MCF 10A (cell line): ENCODE measurements around the gene ADGRG2. TPM values are rescaled to one million over a fixed set of nuclear protein-coding genes. Genes with fewer than 3 reads are reported as not detected.
A peak's percentile ranks its signal among the peaks of the same experiment; 100 is the strongest.

Source experiments
- BruUV-seq: library from RNA; stranded (reverse); fragments of 400-500 nt; replicated peaks from 2 replicates; lab custom pipeline; 2021; lab: Mats Ljungman, UMichigan
- CTCF ChIA-PET: fragments of 300-600 bp; sonication (Branson Sonifier 250); formaldehyde crosslinking; extraction: SDS; loops from one replicate; lab custom pipeline; 2021; ENCODE audit warnings: antibody characterized with exemption, inconsistent platforms; lab: Yijun Ruan, JAX
- POLR2A ChIA-PET: fragments of 300-600, 350-650 bp; sonication (Branson Sonifier 250); formaldehyde crosslinking; extraction: SDS; loops from one replicate; lab custom pipeline; 2020; ENCODE audit warnings: antibody characterized with exemption, inconsistent platforms; lab: Yijun Ruan, JAX
- DNase-seq: peaks from one replicate; pipeline ENCODE4 v3.0.0-alpha.2; 2018; ENCODE audit not compliant: unreplicated experiment
- H3K27ac Mint-ChIP-seq: one replicate; pipeline ENCODE4 v1.8.0; 2022; ENCODE audit warnings: mild to moderate bottlenecking, low read depth, mixed read lengths; ENCODE audit not compliant: unreplicated experiment
- H3K27me3 Mint-ChIP-seq: one replicate; pipeline ENCODE4 v1.8.0; 2022; ENCODE audit warnings: mixed read lengths; ENCODE audit not compliant: insufficient read depth, unreplicated experiment
- H3K36me3 Mint-ChIP-seq: one replicate; pipeline ENCODE4 v1.8.0; 2022; ENCODE audit warnings: mild to moderate bottlenecking, moderate library complexity, mixed read lengths; ENCODE audit not compliant: insufficient read depth, unreplicated experiment
- H3K4me1 Mint-ChIP-seq: one replicate; pipeline ENCODE4 v1.8.0; 2022; ENCODE audit warnings: mixed read lengths; ENCODE audit not compliant: insufficient read depth, unreplicated experiment
- H3K4me3 Mint-ChIP-seq: one replicate; pipeline ENCODE4 v1.8.0; 2022; ENCODE audit warnings: mild to moderate bottlenecking, moderate library complexity, mixed read lengths; ENCODE audit not compliant: unreplicated experiment
- H3K9me3 Mint-ChIP-seq: one replicate; pipeline ENCODE4 v1.8.0; 2022; ENCODE audit warnings: mixed read lengths; ENCODE audit not compliant: unreplicated experiment
- intact Hi-C: fragments of 100-400 bp; cut with micrococcal nuclease; formaldehyde crosslinking; loops from 2 replicates; pipeline ENCODE4 v1.14.1; 2022
- total RNA-seq: library from RNA; stranded (reverse); gene quantifications from 2 replicates; pipeline ENCODE4 v1.2.3, GENCODE V29; 2022
- TF ChIP-seq, protein P1 (sequence below): fragments of 200-600 bp; IDR thresholded peaks from one replicate; pipeline ENCODE4 v1.8.0; 2022; ENCODE audit warnings: antibody characterized with exemption, mild to moderate bottlenecking; ENCODE audit not compliant: unreplicated experiment

Gene ADGRG2
- total RNA-seq, 1 experiment from 2014 or later = 6.4 TPM

DNA sequence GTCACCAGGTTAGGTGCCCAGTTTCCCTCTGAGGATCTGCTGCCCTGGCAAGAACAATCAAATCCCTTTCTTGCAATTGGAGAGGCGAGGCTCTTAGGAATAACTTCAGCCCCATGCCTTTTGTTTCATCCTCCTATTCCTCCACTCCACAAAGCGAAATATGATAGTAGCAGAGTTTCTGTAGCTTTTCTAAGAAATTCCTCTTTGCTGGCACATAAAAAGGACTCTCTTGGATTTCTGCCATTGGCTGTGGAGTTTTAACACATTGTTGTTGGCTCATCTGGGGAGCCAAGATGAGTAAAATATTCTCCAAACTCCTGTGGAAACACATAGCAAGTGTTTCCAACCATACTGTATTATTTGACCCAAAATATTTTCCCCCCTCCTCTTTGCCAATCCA, 11.0 kb upstream of the ADGRG2 start:
- no peak for DNase-seq
- Mint-ChIP-seq H3K4me3 (no peak overlapping the region), H3K9me3 (peaks cover 7% of the 10 kb centered on the region), H3K27me3 (no peaks in the 10 kb centered on the region), H3K27ac (no peak overlapping the region), H3K36me3 (no peaks in the 10 kb centered on the region), H3K4me1 (peaks cover 8% of the 10 kb centered on the region)
- POLR2A ChIA-PET = no interaction called here
- BruUV-seq = no TSS peak
- intact Hi-C loops = no loop called here
- CTCF ChIA-PET = no interaction called here
- TF ChIP-seq, protein P1, sequence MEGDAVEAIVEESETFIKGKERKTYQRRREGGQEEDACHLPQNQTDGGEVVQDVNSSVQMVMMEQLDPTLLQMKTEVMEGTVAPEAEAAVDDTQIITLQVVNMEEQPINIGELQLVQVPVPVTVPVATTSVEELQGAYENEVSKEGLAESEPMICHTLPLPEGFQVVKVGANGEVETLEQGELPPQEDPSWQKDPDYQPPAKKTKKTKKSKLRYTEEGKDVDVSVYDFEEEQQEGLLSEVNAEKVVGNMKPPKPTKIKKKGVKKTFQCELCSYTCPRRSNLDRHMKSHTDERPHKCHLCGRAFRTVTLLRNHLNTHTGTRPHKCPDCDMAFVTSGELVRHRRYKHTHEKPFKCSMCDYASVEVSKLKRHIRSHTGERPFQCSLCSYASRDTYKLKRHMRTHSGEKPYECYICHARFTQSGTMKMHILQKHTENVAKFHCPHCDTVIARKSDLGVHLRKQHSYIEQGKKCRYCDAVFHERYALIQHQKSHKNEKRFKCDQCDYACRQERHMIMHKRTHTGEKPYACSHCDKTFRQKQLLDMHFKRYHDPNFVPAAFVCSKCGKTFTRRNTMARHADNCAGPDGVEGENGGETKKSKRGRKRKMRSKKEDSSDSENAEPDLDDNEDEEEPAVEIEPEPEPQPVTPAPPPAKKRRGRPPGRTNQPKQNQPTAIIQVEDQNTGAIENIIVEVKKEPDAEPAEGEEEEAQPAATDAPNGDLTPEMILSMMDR = no peak

DNA sequence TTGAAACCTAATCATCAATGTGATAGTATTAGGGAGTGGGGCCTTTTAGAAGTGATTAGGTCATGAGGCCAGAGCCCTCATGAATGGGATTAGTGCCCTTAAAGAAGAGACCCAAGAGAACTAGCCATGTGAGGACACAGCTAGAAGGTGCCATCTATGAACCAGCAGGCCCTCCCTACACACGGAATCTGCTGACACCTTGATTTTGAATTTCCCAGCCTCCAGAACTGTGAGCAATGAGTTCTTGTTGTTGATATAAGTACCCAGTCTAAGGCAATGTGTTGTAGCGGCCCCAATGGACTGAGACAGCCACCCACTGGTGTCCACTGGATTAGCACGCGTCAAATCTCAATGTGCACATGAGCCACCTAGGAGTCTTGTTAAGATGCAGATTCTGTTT, 8.4 kb upstream of the ADGRG2 start:
- H3K27me3 Mint-ChIP-seq = no peaks in the 10 kb centered on the region
- H3K36me3 Mint-ChIP-seq = no peaks in the 10 kb centered on the region
- intact Hi-C loops = no loop called here
- DNase-seq = no peak
- BruUV-seq = no TSS peak
- ChIA-PET POLR2A (no interaction called here), CTCF (no interaction called here)
- H3K4me1 Mint-ChIP-seq = peaks cover 19% of the 10 kb centered on the region
- no peak overlapping the region for H3K4me3 Mint-ChIP-seq
- H3K9me3 Mint-ChIP-seq = peaks cover 7% of the 10 kb centered on the region
- H3K27ac Mint-ChIP-seq = no peak overlapping the region
- TF ChIP-seq, protein P1 = no peak

DNA sequence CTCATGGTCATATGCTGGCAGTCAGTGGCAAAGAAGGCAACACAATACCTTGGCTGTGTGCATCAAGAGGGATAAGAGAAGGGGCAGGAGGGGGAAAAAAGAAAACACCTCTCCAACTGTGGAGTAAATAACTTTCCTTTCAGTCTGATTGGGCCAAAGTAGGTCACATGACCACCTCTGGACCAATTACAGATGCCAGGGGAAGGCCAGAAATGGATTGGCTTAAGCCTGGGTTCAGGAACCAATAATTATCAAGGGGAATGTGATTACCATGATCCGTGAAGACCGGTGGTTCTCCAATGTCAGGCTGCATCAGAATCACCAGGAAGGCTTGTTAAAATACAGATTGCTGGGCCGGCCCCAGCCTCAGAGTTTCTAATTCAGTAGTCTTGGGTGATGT, 7.4 kb upstream of the ADGRG2 start:
- H3K27me3 Mint-ChIP-seq = no peaks in the 10 kb centered on the region
- intact Hi-C loops = loop anchor here (10.0 kb wide), 1 partner anchor 95 kb away; no protein-coding TSS in a partner anchor
- H3K27ac Mint-ChIP-seq = no peak overlapping the region
- ChIA-PET CTCF (no interaction called here), POLR2A (no interaction called here)
- no peak overlapping the region for H3K4me3 Mint-ChIP-seq
- no peak for DNase-seq
- peaks cover 19% of the 10 kb centered on the region for H3K4me1 Mint-ChIP-seq
- TF ChIP-seq, protein P1 = no peak
- no TSS peak for BruUV-seq
- H3K36me3 Mint-ChIP-seq = no peaks in the 10 kb centered on the region
- H3K9me3 Mint-ChIP-seq = peaks cover 7% of the 10 kb centered on the region

DNA sequence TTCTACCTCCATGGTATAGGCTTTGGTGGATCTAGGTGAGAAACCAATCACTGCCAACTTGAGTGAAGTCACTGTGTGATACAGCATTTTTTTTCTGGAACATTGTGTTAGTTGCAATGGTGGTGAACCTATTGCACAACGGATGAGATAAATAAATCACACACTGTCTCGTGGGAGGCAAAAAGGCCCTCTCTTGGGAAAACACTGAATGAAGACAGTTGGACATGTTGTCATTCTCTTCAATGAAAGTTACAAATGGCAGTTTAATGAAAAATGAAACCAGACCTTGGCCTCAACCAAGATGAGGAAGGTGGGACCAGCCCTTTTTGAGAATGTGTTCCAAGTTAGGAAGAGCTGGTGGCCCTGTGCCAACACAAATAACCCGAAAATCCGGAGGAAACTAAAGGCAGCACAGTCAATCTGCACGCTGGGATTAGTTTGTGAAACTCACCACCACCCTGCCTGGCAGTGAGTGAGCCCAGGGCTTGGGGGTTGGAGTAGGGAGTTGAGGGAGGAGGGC, 5.4 kb upstream of the ADGRG2 start:
- H3K4me1 Mint-ChIP-seq = peaks cover 19% of the 10 kb centered on the region
- peak overlapping the region; percentile 16 for H3K4me3 Mint-ChIP-seq
- peaks cover 7% of the 10 kb centered on the region for H3K9me3 Mint-ChIP-seq
- TF ChIP-seq, protein P1 = no peak
- ChIA-PET CTCF (interaction anchor here (1.5 kb wide), 1 partner anchor 206 kb away, joined by 3 read pairs; no protein-coding TSS in a partner anchor), POLR2A (no interaction called here)
- BruUV-seq = no TSS peak
- H3K36me3 Mint-ChIP-seq = no peaks in the 10 kb centered on the region
- H3K27ac Mint-ChIP-seq = peak overlapping the region; percentile 80
- intact Hi-C loops = loop anchor here (10.0 kb wide), 1 partner anchor 97 kb away; no protein-coding TSS in a partner anchor
- H3K27me3 Mint-ChIP-seq = no peaks in the 10 kb centered on the region
- peak; percentile 88 for DNase-seq
